ENCODE data around the gene ACTL10.
A peak's percentile ranks its signal among the peaks of the same experiment; 100 is the strongest.

The ACTL10 gene

DNA sequence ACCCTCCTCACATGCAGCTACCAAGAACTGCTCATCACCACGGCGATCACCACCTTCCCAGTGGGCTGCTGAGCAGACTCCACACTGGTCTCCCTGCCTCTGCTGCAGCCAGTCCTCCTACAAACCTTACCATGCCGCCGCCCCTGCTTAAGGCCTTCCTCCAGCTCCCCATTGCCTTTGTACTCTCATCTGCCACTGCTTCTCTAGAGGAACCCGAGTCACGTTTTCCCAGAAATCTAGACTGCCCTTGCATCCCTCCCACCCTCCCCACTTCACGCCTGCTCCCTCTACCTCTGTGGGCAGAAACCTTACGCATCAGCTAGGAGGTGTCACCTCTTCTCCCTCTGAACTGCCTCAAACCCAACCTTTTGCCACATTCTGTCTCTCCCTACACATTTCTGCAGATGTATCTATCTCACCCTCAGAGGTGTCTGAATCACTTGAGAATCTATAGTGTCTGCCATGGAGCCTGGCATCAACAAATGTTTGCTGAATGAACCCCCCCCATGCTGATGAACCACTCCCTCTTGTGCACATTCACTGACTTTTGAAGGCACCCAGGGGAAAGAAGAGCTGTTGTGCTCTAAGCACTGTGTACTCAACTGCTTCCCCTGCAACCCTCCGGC, 15.1 kb downstream of the ACTL10 start:
- Histone ChIP-seq H3K9me2 (replicated peaks; ENCODE audit: low read depth, low read length) (no peaks in the 10 kb centered on the region), H2AFZ (ENCODE audit: low read length) (no peak overlapping the region), H3K4me2 (ENCODE audit: low read depth, low read length, poor library complexity, severe bottlenecking) (peak overlapping the region; percentile 57), H3K9me3 (ENCODE audit: insufficient read depth, low read depth, low read length) (no peaks in the 10 kb centered on the region), H3K9ac (ENCODE audit: low read depth, low read length, poor library complexity, severe bottlenecking) (peak overlapping the region; percentile 61), H3K4me3 (ENCODE audit: low read length, poor library complexity, severe bottlenecking) (peak overlapping the region; percentile 53), H3K4me1 (ENCODE audit: insufficient read depth, low read length, poor library complexity, severe bottlenecking) (peaks cover 32% of the 10 kb centered on the region), H4K20me1 (ENCODE audit: insufficient read depth, low read length, poor library complexity, severe bottlenecking) (peaks cover 42% of the 10 kb centered on the region), H3K36me3 (ENCODE audit: insufficient read depth, low read length) (peaks cover 32% of the 10 kb centered on the region; the same call in 1 of the 2 replicates), H3K79me2 (ENCODE audit: insufficient read depth, low read length) (peaks cover 57% of the 10 kb centered on the region), H3K27me3 (ENCODE audit: insufficient read depth, low read length, poor library complexity, severe bottlenecking) (no peaks in the 10 kb centered on the region), H3F3A (ENCODE audit: low read depth) (no peaks in the 10 kb centered on the region)
- TF ChIP-seq, protein P1, sequence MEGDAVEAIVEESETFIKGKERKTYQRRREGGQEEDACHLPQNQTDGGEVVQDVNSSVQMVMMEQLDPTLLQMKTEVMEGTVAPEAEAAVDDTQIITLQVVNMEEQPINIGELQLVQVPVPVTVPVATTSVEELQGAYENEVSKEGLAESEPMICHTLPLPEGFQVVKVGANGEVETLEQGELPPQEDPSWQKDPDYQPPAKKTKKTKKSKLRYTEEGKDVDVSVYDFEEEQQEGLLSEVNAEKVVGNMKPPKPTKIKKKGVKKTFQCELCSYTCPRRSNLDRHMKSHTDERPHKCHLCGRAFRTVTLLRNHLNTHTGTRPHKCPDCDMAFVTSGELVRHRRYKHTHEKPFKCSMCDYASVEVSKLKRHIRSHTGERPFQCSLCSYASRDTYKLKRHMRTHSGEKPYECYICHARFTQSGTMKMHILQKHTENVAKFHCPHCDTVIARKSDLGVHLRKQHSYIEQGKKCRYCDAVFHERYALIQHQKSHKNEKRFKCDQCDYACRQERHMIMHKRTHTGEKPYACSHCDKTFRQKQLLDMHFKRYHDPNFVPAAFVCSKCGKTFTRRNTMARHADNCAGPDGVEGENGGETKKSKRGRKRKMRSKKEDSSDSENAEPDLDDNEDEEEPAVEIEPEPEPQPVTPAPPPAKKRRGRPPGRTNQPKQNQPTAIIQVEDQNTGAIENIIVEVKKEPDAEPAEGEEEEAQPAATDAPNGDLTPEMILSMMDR (conservative IDR thresholded peaks at IDR 0.05; ENCODE audit: low read length), result no peak
- no peak for TF ChIP-seq EZH2phosphoT487 (IDR thresholded peaks at IDR 0.05; ENCODE audit: borderline replicate concordance)

DNA sequence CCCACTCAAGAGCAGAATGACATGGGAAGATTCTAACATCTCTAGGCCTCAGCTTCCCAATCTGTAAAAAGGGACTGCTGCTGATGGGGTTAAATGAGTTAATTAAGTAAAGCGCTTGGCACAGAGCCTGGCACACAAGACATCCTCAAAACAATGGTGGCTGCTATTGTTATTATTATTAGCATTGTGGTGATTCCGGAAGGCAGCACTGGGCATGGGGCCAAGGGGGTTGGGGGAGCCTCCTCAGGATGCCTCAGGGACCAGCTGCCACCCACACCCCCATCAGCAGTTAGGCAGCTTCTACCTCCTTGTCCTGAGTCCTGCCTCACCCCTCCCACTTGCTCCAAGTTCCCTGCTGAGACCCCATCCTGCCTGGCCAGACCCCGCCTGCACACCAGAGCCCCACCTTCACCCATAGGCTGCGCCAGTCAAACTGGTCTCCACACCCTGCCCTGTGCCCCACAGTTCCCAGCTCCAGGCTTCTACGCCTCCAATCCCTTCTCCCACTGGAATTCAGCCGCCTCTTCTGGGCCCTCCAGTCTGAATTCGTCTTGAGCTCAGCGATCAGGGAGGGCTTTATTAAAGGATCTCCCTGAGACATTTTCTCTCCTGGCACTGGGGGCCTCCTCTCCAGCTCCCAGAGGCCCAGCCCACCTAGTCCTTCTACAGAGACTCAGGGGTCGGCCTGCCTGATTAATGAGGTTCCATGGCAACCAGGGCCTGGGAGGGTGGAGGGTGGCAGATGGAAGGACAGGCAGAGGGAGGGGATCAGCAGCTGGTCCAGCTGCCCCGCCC, 18.0 kb downstream of the ACTL10 start:
- Histone ChIP-seq H3K27me3 (ENCODE audit: insufficient read depth, low read length, poor library complexity, severe bottlenecking) (no peaks in the 10 kb centered on the region), H3K4me3 (ENCODE audit: low read length, poor library complexity, severe bottlenecking) (peak overlapping the region; percentile 82), H3F3A (ENCODE audit: low read depth) (peaks cover 2% of the 10 kb centered on the region; the same call in 1 of the 2 replicates), H3K4me2 (ENCODE audit: low read depth, low read length, poor library complexity, severe bottlenecking) (peak overlapping the region; percentile 95), H3K9ac (ENCODE audit: low read depth, low read length, poor library complexity, severe bottlenecking) (peak overlapping the region; percentile 80), H4K20me1 (ENCODE audit: insufficient read depth, low read length, poor library complexity, severe bottlenecking) (peaks cover 42% of the 10 kb centered on the region), H2AFZ (ENCODE audit: low read length) (no peak overlapping the region), H3K9me2 (replicated peaks; ENCODE audit: low read depth, low read length) (no peaks in the 10 kb centered on the region), H3K36me3 (ENCODE audit: insufficient read depth, low read length) (peaks cover 3% of the 10 kb centered on the region; the same call in 1 of the 2 replicates), H3K79me2 (ENCODE audit: insufficient read depth, low read length) (peaks cover 57% of the 10 kb centered on the region), H3K9me3 (ENCODE audit: insufficient read depth, low read depth, low read length) (no peaks in the 10 kb centered on the region), H3K4me1 (ENCODE audit: insufficient read depth, low read length, poor library complexity, severe bottlenecking) (peaks cover 51% of the 10 kb centered on the region)
- TF ChIP-seq, protein P1 (conservative IDR thresholded peaks at IDR 0.05; ENCODE audit: low read length), result no peak
- no peak for TF ChIP-seq EZH2phosphoT487 (IDR thresholded peaks at IDR 0.05; ENCODE audit: borderline replicate concordance)

DNA sequence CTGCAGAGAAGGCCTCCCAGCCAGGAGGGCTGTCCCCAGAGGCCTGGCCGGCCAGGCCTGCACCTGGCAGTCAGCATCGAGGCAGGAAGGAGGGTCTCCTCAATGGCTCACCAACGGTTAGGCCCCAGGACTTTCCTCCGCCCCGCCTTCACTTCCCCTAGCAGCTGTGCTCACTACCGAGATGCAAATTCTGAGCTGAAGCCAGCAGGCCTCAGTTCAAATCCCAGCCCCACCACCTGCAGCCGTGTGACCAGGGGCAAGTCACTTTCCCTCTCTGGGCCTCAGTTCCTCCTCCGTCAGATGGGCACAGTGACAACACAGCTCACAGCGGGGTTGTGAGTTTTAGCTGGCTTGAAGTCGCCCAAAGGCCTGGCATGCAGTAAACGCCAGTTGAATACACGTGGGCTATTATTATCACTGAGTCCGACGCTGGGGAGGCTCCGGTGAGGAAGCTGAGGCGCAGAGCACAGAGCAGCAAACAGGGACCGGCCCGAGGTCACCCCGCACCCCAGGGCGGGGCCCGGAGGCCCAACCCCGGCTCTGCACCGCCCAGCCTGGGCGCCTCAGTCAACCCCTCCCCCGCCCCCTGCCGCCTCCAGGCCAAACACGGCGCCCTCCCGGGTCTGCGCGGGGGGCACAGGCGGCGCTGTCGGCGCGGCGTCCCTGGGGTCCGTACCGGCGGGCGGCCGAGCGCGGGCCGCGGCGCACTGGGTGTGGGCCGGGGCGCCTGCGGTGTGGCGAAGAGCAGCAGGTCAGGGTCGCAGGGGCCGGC, 18.8 kb downstream of the ACTL10 start:
- Histone ChIP-seq H3K79me2 (ENCODE audit: insufficient read depth, low read length) (peaks cover 51% of the 10 kb centered on the region), H3K36me3 (ENCODE audit: insufficient read depth, low read length) (no peaks in the 10 kb centered on the region; the same call in 1 of the 2 replicates), H3K4me3 (ENCODE audit: low read length, poor library complexity, severe bottlenecking) (peak overlapping the region; percentile 82), H3K9ac (ENCODE audit: low read depth, low read length, poor library complexity, severe bottlenecking) (peak overlapping the region; percentile 80), H3K4me2 (ENCODE audit: low read depth, low read length, poor library complexity, severe bottlenecking) (peak overlapping the region; percentile 95), H3F3A (ENCODE audit: low read depth) (peaks cover 8% of the 10 kb centered on the region; the same call in 1 of the 2 replicates), H3K9me3 (ENCODE audit: insufficient read depth, low read depth, low read length) (no peaks in the 10 kb centered on the region), H3K9me2 (replicated peaks; ENCODE audit: low read depth, low read length) (no peaks in the 10 kb centered on the region), H4K20me1 (ENCODE audit: insufficient read depth, low read length, poor library complexity, severe bottlenecking) (peaks cover 39% of the 10 kb centered on the region), H3K4me1 (ENCODE audit: insufficient read depth, low read length, poor library complexity, severe bottlenecking) (peaks cover 52% of the 10 kb centered on the region), H3K27me3 (ENCODE audit: insufficient read depth, low read length, poor library complexity, severe bottlenecking) (no peaks in the 10 kb centered on the region), H2AFZ (ENCODE audit: low read length) (no peak overlapping the region)
- TF ChIP-seq, protein P1 (conservative IDR thresholded peaks at IDR 0.05; ENCODE audit: low read length), result no peak
- no peak for TF ChIP-seq EZH2phosphoT487 (IDR thresholded peaks at IDR 0.05; ENCODE audit: borderline replicate concordance)
